Choroid plexus epithelial cell (primary cell): Measurements from ENCODE around the gene AP1M1.
A peak's percentile ranks its signal among the peaks of the same experiment; 100 is the strongest.

Experiments used
- DNase-seq: peaks from one replicate; pipeline ENCODE4 v3.0.0-alpha.2; 2010; ENCODE audit warnings: low read depth
- H3K4me3 ChIP-seq: 2 replicates; pipeline ENCODE4 v1.5.1; 2011; ENCODE audit warnings: low read depth, mild to moderate bottlenecking, control low read depth, low read length, moderate library complexity
- TF ChIP-seq, protein P1 (sequence below): conservative IDR thresholded peaks from 2 replicates; pipeline ENCODE4 v1.5.1; 2011; ENCODE audit warnings: low read depth, mild to moderate bottlenecking, control low read depth, inconsistent platforms, low read length, moderate library complexity

AP1M1 gene

DNA sequence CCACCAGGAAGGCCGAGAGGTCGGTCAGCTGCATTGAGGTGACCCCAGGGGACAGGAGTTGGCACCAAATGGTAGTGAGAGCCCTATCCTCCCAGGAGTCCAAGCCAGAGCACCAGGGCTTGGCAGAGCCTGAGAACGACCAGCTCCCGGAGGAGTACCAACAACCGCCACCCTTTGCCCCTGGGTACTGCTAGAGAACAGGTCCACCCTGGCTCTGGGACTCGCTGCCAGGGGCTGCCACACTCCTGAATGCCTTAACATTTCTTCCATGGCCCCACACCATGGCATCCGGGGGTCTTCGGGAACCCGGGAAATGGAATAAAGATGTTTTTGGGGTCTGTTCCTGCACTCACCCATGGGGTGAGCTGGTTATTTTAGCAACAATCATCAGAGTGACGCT lies 40.1 kb upstream of the AP1M1 start:
- TF ChIP-seq, protein P1, sequence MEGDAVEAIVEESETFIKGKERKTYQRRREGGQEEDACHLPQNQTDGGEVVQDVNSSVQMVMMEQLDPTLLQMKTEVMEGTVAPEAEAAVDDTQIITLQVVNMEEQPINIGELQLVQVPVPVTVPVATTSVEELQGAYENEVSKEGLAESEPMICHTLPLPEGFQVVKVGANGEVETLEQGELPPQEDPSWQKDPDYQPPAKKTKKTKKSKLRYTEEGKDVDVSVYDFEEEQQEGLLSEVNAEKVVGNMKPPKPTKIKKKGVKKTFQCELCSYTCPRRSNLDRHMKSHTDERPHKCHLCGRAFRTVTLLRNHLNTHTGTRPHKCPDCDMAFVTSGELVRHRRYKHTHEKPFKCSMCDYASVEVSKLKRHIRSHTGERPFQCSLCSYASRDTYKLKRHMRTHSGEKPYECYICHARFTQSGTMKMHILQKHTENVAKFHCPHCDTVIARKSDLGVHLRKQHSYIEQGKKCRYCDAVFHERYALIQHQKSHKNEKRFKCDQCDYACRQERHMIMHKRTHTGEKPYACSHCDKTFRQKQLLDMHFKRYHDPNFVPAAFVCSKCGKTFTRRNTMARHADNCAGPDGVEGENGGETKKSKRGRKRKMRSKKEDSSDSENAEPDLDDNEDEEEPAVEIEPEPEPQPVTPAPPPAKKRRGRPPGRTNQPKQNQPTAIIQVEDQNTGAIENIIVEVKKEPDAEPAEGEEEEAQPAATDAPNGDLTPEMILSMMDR = no peak
- DNase-seq = no peak
- no peak overlapping the region for H3K4me3 ChIP-seq

DNA sequence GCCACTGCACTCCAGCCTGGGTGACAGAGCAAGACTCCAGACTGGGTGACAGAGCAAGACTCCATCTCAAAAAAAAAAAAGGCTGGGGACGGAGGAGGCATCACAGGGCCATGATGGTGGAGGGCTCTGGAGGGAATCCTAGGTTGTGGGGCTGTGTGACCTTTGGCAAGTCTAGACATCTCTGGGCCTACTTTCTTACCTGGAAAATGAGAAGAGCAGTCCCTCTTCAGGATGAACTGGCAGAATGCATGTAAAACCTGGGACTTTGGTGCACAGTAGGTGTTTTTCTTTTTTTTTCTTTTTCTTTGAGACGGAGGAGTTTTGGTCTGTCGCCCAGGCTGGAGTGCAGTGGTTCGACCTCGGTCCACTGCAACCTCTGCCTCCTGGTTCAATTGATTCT lies 38.1 kb upstream of the AP1M1 start:
- DNase-seq = no peak
- H3K4me3 ChIP-seq = no peak overlapping the region
- TF ChIP-seq, protein P1 = no peak

DNA sequence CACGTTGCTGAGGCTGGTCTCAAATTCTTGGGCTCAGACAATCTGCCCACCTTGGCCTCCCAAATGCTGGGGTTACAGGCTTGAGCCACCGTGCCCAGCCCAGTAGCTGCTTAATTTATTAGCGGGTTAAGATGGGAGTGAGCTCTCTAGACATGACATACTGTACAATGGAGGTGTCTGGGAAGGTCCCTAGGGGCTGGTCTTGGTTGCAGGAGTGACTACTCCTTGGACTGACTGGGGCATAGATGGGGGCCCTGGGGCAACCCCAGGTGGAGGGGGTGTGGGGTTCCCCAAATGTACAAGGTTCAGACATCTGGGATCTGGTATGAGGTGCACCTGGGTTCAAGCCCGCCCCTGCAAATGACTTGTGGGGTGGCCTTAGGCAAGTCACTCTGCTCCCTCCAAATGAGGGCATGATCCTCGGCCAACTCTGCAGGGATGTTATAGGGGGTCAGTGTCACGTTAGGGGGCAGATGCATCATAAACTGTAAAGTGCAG lies 37.2 kb upstream of the AP1M1 start:
- TF ChIP-seq, protein P1 = no peak
- no peak for DNase-seq
- no peak overlapping the region for H3K4me3 ChIP-seq

DNA sequence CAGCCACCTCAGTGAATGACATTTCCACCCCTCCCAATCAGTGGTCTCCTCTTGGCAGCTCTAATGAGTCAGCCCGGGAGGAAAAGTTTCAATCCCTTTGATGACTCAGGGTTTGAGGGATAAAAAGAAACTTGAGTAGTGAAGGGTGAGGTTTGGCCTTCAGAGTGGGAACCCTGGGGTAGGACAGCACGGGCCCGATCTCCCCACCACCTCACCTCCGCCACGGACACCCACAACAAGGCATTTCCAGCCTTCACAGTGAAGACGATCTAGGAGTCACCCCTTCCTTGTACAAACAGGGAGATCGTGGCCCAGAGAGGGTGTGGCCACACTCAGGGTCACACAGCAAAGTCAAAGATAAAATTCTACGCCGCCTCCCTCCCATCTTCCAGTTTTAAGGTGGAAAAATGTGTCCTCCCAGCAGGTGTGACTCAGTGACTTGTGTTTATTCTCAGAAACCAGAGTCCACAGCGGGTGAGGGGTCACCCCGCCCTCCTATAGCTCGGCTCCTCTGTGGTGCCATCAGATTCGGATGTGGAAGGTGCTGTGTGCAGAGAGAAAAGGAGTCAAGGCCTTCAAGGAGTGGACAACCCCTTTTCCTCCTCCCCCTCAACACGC lies 36.7 kb upstream of the AP1M1 start:
- no peak overlapping the region for H3K4me3 ChIP-seq
- TF ChIP-seq, protein P1 = no peak
- DNase-seq = peak; percentile 64

DNA sequence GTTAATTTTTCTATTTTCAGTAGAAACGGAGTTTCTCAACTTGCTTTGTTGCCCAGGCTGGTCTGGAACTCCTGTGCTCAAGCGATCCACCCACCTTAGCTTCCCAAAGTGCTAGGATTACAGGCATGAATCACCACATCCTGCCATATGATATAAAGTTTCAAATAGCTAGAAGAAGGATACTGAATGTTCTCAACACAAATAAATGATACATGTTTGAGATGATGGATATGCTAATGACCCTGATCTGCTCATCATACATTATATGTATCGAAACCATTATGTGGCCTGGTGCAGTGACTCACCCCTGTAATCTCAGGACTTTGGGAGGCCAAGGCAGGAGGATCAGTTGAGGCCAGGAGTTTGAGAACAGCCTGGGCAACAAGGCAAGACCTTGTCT lies 35.9 kb upstream of the AP1M1 start:
- DNase-seq = peak; percentile 83
- TF ChIP-seq, protein P1 = no peak
- H3K4me3 ChIP-seq = no peak overlapping the region

DNA sequence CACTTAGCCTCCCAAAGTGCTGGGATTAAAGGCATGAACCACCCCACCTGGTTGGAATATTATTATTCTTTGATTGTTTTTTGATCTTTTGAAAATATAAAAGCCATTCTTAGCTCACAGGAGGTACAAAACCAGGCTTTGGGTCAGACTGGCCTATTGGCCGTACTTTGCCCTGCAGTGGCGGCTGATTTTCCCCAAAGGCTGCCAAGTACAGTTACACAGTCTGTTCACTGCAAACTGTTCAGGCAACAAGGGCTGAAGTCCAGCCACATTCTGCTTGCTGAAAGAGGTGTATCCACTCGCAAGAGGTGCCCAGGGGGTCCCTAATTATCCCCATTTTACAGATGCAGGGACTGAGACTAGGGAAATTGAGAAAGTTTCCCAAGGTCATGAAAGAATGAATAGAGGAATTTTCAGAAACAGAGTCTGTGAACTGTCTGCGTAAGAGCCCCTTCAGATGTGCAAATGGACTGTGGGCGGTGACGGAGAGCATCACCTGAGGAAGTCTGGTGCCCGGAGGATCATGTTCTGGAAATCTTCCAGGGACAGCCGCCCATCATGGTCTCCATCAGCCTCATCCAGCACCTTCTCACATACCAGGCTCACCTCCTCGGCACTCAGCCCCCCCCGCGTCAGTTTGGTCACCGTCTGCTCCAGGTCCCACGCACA lies 33.4 kb upstream of the AP1M1 start:
- H3K4me3 ChIP-seq = no peak overlapping the region
- DNase-seq = no peak
- TF ChIP-seq, protein P1 = no peak

DNA sequence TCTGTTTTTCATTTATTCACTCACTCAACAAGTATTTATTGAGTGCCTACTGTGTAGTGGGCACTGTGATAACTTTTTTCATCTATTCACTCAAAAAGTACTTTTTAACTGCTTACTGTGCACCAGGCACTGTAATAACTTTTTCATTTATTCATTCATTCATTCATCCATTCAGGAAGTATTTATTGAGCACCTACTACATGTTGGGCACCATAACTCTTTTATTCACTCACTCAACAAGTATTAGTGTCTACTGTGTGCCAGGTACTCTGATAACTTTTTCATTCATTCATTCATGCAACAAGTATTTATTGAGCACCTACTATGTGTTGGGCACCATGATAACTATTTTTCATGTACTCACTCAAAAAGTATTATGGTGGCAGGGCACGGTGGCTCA lies 31.3 kb upstream of the AP1M1 start:
- TF ChIP-seq, protein P1 = no peak
- no peak overlapping the region for H3K4me3 ChIP-seq
- no peak for DNase-seq
